ENCODE results near the gene HCFC1.

Gene HCFC1

GRCh38 chrX:153934762-153935325, 36.8 kb downstream of the HCFC1 start, which contains the start of gene NAA10:
Gene NAA10, minus strand, starts transcription at chrX:153935037. Its CDS starts 133 bp downstream, at chrX:153934904.
- Mint-ChIP-seq H3K36me3 (ENCODE audit: low read depth) (peaks cover 46% of the 10 kb centered on the region), H3K4me1 (ENCODE audit: low read depth) (peaks cover 31% of the 10 kb centered on the region), H3K4me3 (peak within 1 kb of the TSS; percentile 91), H3K27ac (peak within 1 kb of the TSS; percentile 77), H3K9me3 (no peaks in the 10 kb centered on the region), H3K27me3 (peaks cover 10% of the 10 kb centered on the region)
- DNase-seq, result peak; percentile 82

- Mint-ChIP-seq H3K4me1 (ENCODE audit: low read depth) (peaks cover 37% of the 10 kb centered on the region), H3K36me3 (ENCODE audit: low read depth) (peaks cover 52% of the 10 kb centered on the region), H3K9me3 (no peaks in the 10 kb centered on the region), H3K27me3 (peaks cover 10% of the 10 kb centered on the region), H3K4me3 (peak overlapping the region; percentile 91), H3K27ac (peak overlapping the region; percentile 77)
- DNase-seq, result peak; percentile 60
These were observed 37.4 kb downstream of the HCFC1 start for GRCh38 chrX:153934148-153934761.

- Mint-ChIP-seq H3K4me1 (ENCODE audit: low read depth) (peaks cover 42% of the 10 kb centered on the region), H3K27ac (peak overlapping the region; percentile 77), H3K9me3 (no peaks in the 10 kb centered on the region), H3K27me3 (peaks cover 10% of the 10 kb centered on the region), H3K36me3 (ENCODE audit: low read depth) (peaks cover 57% of the 10 kb centered on the region), H3K4me3 (peak overlapping the region; percentile 91)
- no peak for DNase-seq
These were observed 37.9 kb downstream of the HCFC1 start for GRCh38 chrX:153933748-153934147.

- Mint-ChIP-seq H3K9me3 (no peaks in the 10 kb centered on the region), H3K27me3 (peaks cover 7% of the 10 kb centered on the region), H3K4me3 (peak overlapping the region; percentile 91), H3K27ac (peak overlapping the region; percentile 81), H3K36me3 (ENCODE audit: low read depth) (peaks cover 61% of the 10 kb centered on the region), H3K4me1 (ENCODE audit: low read depth) (peaks cover 43% of the 10 kb centered on the region)
- DNase-seq, result no peak
These were observed 39.2 kb downstream of the HCFC1 start for GRCh38 chrX:153932220-153932915.

- Mint-ChIP-seq H3K27me3 (peaks cover 6% of the 10 kb centered on the region), H3K4me1 (ENCODE audit: low read depth) (peaks cover 50% of the 10 kb centered on the region), H3K27ac (peak overlapping the region; percentile 81), H3K36me3 (ENCODE audit: low read depth) (peaks cover 61% of the 10 kb centered on the region), H3K9me3 (no peaks in the 10 kb centered on the region), H3K4me3 (peak overlapping the region; percentile 0)
- DNase-seq, result no peak
These were observed 39.9 kb downstream of the HCFC1 start for GRCh38 chrX:153931748-153932147.

- no peak for DNase-seq
- H3K36me3 Mint-ChIP-seq (ENCODE audit: low read depth), result peaks cover 61% of the 10 kb centered on the region
- no peaks in the 10 kb centered on the region for H3K9me3 Mint-ChIP-seq
- no peak overlapping the region for H3K4me3 Mint-ChIP-seq
- H3K27ac Mint-ChIP-seq, result peak overlapping the region; percentile 81
- H3K4me1 Mint-ChIP-seq (ENCODE audit: low read depth), result peaks cover 52% of the 10 kb centered on the region
- H3K27me3 Mint-ChIP-seq, result peaks cover 3% of the 10 kb centered on the region
These were observed 40.5 kb downstream of the HCFC1 start for GRCh38 chrX:153931151-153931550.

- H3K36me3 Mint-ChIP-seq (ENCODE audit: low read depth), result peaks cover 66% of the 10 kb centered on the region
These were observed 41.4 kb downstream of the HCFC1 start for GRCh38 chrX:153930011-153930910.

GRCh38 chrX:153929576-153929975, 42.0 kb downstream of the HCFC1 start:
- peaks cover 3% of the 10 kb centered on the region for H3K27me3 Mint-ChIP-seq
- peaks cover 59% of the 10 kb centered on the region for H3K4me1 Mint-ChIP-seq (ENCODE audit: low read depth)
- H3K27ac Mint-ChIP-seq, result peak overlapping the region; percentile 71
- DNase-seq, result no peak
- H3K36me3 Mint-ChIP-seq (ENCODE audit: low read depth), result peaks cover 73% of the 10 kb centered on the region
- H3K9me3 Mint-ChIP-seq, result no peaks in the 10 kb centered on the region
- H3K4me3 Mint-ChIP-seq, result peak overlapping the region; percentile 81

More at GRCh38 chrX:153930011-153930910, 41.4 kb downstream of the HCFC1 start:
- peak overlapping the region; percentile 74 for H3K27ac Mint-ChIP-seq
- no peak overlapping the region for H3K4me3 Mint-ChIP-seq
- DNase-seq, result no peak
- peaks cover 3% of the 10 kb centered on the region for H3K27me3 Mint-ChIP-seq
- no peaks in the 10 kb centered on the region for H3K9me3 Mint-ChIP-seq
- H3K4me1 Mint-ChIP-seq (ENCODE audit: low read depth), result peaks cover 52% of the 10 kb centered on the region

GRCh38 chrX:153928846-153929245, 42.8 kb downstream of the HCFC1 start:
- Mint-ChIP-seq H3K9me3 (no peaks in the 10 kb centered on the region), H3K27me3 (peaks cover 3% of the 10 kb centered on the region), H3K36me3 (ENCODE audit: low read depth) (peaks cover 74% of the 10 kb centered on the region), H3K4me3 (peak overlapping the region; percentile 81), H3K27ac (peak overlapping the region; percentile 85), H3K4me1 (ENCODE audit: low read depth) (peaks cover 63% of the 10 kb centered on the region)
- DNase-seq, result no peak

GRCh38 chrX:153927922-153928760, 43.5 kb downstream of the HCFC1 start:
- H3K9me3 Mint-ChIP-seq, result no peaks in the 10 kb centered on the region
- peak overlapping the region; percentile 97 for H3K27ac Mint-ChIP-seq
- DNase-seq, result peak; percentile 95
- peaks cover 67% of the 10 kb centered on the region for H3K4me1 Mint-ChIP-seq (ENCODE audit: low read depth)
- peak overlapping the region; percentile 86 for H3K4me3 Mint-ChIP-seq
- peaks cover 75% of the 10 kb centered on the region for H3K36me3 Mint-ChIP-seq (ENCODE audit: low read depth)
- peaks cover 7% of the 10 kb centered on the region for H3K27me3 Mint-ChIP-seq

GRCh38 chrX:153927672-153927921, 44.0 kb downstream of the HCFC1 start:
- peaks cover 71% of the 10 kb centered on the region for H3K4me1 Mint-ChIP-seq (ENCODE audit: low read depth)
- DNase-seq, result no peak
- peaks cover 9% of the 10 kb centered on the region for H3K27me3 Mint-ChIP-seq
- peak overlapping the region; percentile 86 for H3K4me3 Mint-ChIP-seq
- no peaks in the 10 kb centered on the region for H3K9me3 Mint-ChIP-seq
- peaks cover 73% of the 10 kb centered on the region for H3K36me3 Mint-ChIP-seq (ENCODE audit: low read depth)
- H3K27ac Mint-ChIP-seq, result peak overlapping the region; percentile 97

GRCh38 chrX:153926858-153927671, 44.6 kb downstream of the HCFC1 start:
- Mint-ChIP-seq H3K4me3 (peak overlapping the region; percentile 86), H3K27me3 (peaks cover 12% of the 10 kb centered on the region), H3K36me3 (ENCODE audit: low read depth) (peaks cover 71% of the 10 kb centered on the region), H3K9me3 (no peaks in the 10 kb centered on the region), H3K27ac (peak overlapping the region; percentile 97), H3K4me1 (ENCODE audit: low read depth) (peaks cover 76% of the 10 kb centered on the region)
- DNase-seq, result peak; percentile 80

- Mint-ChIP-seq H3K4me3 (peak overlapping the region; percentile 86), H3K4me1 (ENCODE audit: low read depth) (peaks cover 78% of the 10 kb centered on the region), H3K36me3 (ENCODE audit: low read depth) (peaks cover 69% of the 10 kb centered on the region), H3K9me3 (no peaks in the 10 kb centered on the region), H3K27me3 (peaks cover 12% of the 10 kb centered on the region), H3K27ac (peak overlapping the region; percentile 97)
- DNase-seq, result no peak
These were observed 45.1 kb downstream of the HCFC1 start for GRCh38 chrX:153926552-153926857.
